Astrocyte (in vitro differentiated cells and primary cell): ENCODE results near the gene IL6. TPM values are rescaled to one million over a fixed set of nuclear protein-coding genes. Genes with fewer than 3 reads are reported as not detected.

Experiments
- DNase-seq: peaks from one replicate; pipeline ENCODE4 v3.0.0-alpha.2; 2010; ENCODE audit warnings: low read depth
- FAIRE-seq: peaks from 2 replicates; lab custom pipeline; 2011; peaks lifted over from hg19 to GRCh38; lab: Jason Lieb, UNC
- H2AFZ ChIP-seq: 2 replicates; pipeline ENCODE4 v1.6.0; 2012; ENCODE audit warnings: low read depth, low read length, inconsistent platforms
- H3K27ac ChIP-seq: 2 replicates; pipeline ENCODE4 v1.5.1; 2011; ENCODE audit warnings: low read depth, low read length, inconsistent platforms
- H3K27me3 ChIP-seq: 2 replicates; pipeline ENCODE4 v1.6.0; 2011; ENCODE audit warnings: low read length, inconsistent platforms; ENCODE audit not compliant: insufficient read depth
- H3K36me3 ChIP-seq: 2 replicates; pipeline ENCODE4 v1.5.1; 2011; ENCODE audit warnings: low read length, inconsistent platforms; ENCODE audit not compliant: insufficient read depth
- H3K4me1 ChIP-seq: 2 replicates; pipeline ENCODE4 v1.5.1; 2011; ENCODE audit warnings: low read length, inconsistent platforms; ENCODE audit not compliant: insufficient read depth
- H3K4me2 ChIP-seq: 2 replicates; pipeline ENCODE4 v1.6.0; 2012; ENCODE audit warnings: low read length, inconsistent platforms
- H3K4me3 ChIP-seq: 2 replicates; pipeline ENCODE4 v1.5.1; 2011; ENCODE audit warnings: low read depth, mild to moderate bottlenecking, low read length, inconsistent platforms; ENCODE audit not compliant: insufficient read depth
- H3K79me2 ChIP-seq: 2 replicates; pipeline ENCODE4 v1.6.0; 2012; ENCODE audit warnings: mild to moderate bottlenecking, low read length, inconsistent platforms; ENCODE audit not compliant: insufficient read depth
- H3K9ac ChIP-seq: 2 replicates; pipeline ENCODE4 v1.6.0; 2012; ENCODE audit warnings: mild to moderate bottlenecking, low read length, inconsistent platforms
- H3K9me3 ChIP-seq: 2 replicates; pipeline ENCODE4 v1.5.1; 2012; ENCODE audit warnings: low read depth, mild to moderate bottlenecking, low read length, inconsistent platforms; ENCODE audit not compliant: insufficient read depth
- H4K20me1 ChIP-seq: 2 replicates; pipeline ENCODE4 v1.6.0; 2012; ENCODE audit warnings: low read length, inconsistent platforms; ENCODE audit not compliant: insufficient read depth
- H3K27ac Mint-ChIP-seq: one replicate; pipeline ENCODE4 v1.8.0; 2021; ENCODE audit warnings: mild to moderate bottlenecking, mixed read lengths; ENCODE audit not compliant: unreplicated experiment
- H3K27me3 Mint-ChIP-seq: one replicate; pipeline ENCODE4 v1.8.0; 2021; ENCODE audit warnings: low read depth, mixed read lengths; ENCODE audit not compliant: unreplicated experiment
- H3K36me3 Mint-ChIP-seq: one replicate; pipeline ENCODE4 v1.8.0; 2021; ENCODE audit warnings: low read depth, mixed read lengths; ENCODE audit not compliant: unreplicated experiment
- H3K4me1 Mint-ChIP-seq: one replicate; pipeline ENCODE4 v1.8.0; 2021; ENCODE audit warnings: low read depth, mixed read lengths; ENCODE audit not compliant: unreplicated experiment
- H3K4me3 Mint-ChIP-seq: one replicate; pipeline ENCODE4 v1.8.0; 2021; ENCODE audit warnings: mild to moderate bottlenecking, moderate library complexity, mixed read lengths; ENCODE audit not compliant: unreplicated experiment
- H3K9me3 Mint-ChIP-seq: one replicate; pipeline ENCODE4 v1.8.0; 2021; ENCODE audit warnings: mild to moderate bottlenecking, mixed read lengths; ENCODE audit not compliant: unreplicated experiment
- EZH2 ChIP-seq: IDR thresholded peaks from 2 replicates; pipeline ENCODE4 v1.6.1; 2012; ENCODE audit warnings: mild to moderate bottlenecking, low read length, inconsistent platforms; ENCODE audit not compliant: insufficient read depth
- total RNA-seq: library from RNA; stranded (reverse); gene quantifications from 2 replicates; pipeline ENCODE4 v1.2.1, GENCODE V29; 2021
- TF ChIP-seq, protein P1 (sequence below): IDR thresholded peaks from 2 replicates; pipeline ENCODE4 v1.5.1; 2011; ENCODE audit warnings: low read depth, mild to moderate bottlenecking, inconsistent platforms, low read length, moderate library complexity; ENCODE audit not compliant: insufficient read depth

Gene IL6
- total RNA-seq, 1 donor from 2014 or later = 2.5 TPM

DNA sequence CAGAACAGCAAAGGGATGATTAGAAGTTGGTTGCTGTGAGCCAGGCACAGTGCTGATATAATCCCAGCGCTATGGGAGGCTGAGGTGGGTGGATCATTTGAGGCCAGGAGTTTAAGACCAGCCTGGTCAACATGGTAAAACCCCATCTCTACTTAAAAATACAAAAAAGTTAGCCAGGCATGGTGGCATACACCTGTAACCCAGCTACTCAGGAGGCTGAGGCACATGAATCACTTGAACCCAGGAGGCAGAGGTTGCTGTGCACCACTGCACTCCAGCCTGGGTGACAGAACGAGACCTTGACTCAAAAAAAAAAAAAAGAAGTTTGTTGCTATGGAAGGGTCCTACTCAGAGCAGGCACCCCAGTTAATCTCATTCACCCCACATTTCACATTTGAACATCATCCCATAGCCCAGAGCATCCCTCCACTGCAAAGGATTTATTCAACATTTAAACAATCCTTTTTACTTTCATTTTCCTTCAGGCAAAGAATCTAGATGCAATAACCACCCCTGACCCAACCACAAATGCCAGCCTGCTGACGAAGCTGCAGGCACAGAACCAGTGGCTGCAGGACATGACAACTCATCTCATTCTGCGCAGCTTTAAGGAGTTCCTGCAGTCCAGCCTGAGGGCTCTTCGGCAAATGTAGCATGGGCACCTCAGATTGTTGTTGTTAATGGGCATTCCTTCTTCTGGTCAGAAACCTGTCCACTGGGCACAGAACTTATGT lies 4.1 kb downstream of the IL6 start:
- no peaks in the 10 kb centered on the region for H3K9me3 ChIP-seq
- Mint-ChIP-seq H3K27ac (no peak overlapping the region), H3K9me3 (peaks cover 7% of the 10 kb centered on the region), H3K27me3 (peaks cover 4% of the 10 kb centered on the region), H3K4me1 (peaks cover 12% of the 10 kb centered on the region), H3K36me3 (peaks cover 2% of the 10 kb centered on the region), H3K4me3 (no peak overlapping the region)
- H3K27ac ChIP-seq = peak overlapping the region; percentile 50
- H3K4me2 ChIP-seq = peak overlapping the region; percentile 76
- H3K27me3 ChIP-seq = no peaks in the 10 kb centered on the region
- TF ChIP-seq, protein P1, sequence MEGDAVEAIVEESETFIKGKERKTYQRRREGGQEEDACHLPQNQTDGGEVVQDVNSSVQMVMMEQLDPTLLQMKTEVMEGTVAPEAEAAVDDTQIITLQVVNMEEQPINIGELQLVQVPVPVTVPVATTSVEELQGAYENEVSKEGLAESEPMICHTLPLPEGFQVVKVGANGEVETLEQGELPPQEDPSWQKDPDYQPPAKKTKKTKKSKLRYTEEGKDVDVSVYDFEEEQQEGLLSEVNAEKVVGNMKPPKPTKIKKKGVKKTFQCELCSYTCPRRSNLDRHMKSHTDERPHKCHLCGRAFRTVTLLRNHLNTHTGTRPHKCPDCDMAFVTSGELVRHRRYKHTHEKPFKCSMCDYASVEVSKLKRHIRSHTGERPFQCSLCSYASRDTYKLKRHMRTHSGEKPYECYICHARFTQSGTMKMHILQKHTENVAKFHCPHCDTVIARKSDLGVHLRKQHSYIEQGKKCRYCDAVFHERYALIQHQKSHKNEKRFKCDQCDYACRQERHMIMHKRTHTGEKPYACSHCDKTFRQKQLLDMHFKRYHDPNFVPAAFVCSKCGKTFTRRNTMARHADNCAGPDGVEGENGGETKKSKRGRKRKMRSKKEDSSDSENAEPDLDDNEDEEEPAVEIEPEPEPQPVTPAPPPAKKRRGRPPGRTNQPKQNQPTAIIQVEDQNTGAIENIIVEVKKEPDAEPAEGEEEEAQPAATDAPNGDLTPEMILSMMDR = no peak
- no peak for TF ChIP-seq EZH2
- peak; percentile 80 for DNase-seq
- peak overlapping the region; percentile 49 for H3K9ac ChIP-seq
- H3K4me3 ChIP-seq = peak overlapping the region; percentile 7
- peaks cover 17% of the 10 kb centered on the region for H3K36me3 ChIP-seq
- H3K4me1 ChIP-seq = peaks cover 38% of the 10 kb centered on the region
- peaks cover 22% of the 10 kb centered on the region for H3K79me2 ChIP-seq
- peak; percentile 37 for FAIRE-seq
- H4K20me1 ChIP-seq = no peaks in the 10 kb centered on the region
- no peak overlapping the region for H2AFZ ChIP-seq

DNA sequence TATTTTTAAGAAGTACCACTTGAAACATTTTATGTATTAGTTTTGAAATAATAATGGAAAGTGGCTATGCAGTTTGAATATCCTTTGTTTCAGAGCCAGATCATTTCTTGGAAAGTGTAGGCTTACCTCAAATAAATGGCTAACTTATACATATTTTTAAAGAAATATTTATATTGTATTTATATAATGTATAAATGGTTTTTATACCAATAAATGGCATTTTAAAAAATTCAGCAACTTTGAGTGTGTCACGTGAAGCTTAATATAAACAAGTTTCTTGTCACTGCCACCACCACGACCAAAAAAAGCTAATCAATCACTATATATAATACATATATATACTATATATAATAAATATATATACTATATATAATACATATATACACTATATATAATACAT lies 4.8 kb downstream of the IL6 start:
- Histone ChIP-seq H3K4me2 (no peak overlapping the region), H3K79me2 (peaks cover 22% of the 10 kb centered on the region), H3K9ac (no peak overlapping the region), H3K27ac (no peak overlapping the region), H2AFZ (no peak overlapping the region), H3K4me3 (no peak overlapping the region), H4K20me1 (no peaks in the 10 kb centered on the region), H3K4me1 (peaks cover 33% of the 10 kb centered on the region), H3K27me3 (no peaks in the 10 kb centered on the region), H3K9me3 (no peaks in the 10 kb centered on the region), H3K36me3 (peaks cover 17% of the 10 kb centered on the region)
- Mint-ChIP-seq H3K4me1 (peaks cover 7% of the 10 kb centered on the region), H3K27ac (no peak overlapping the region), H3K36me3 (peaks cover 2% of the 10 kb centered on the region), H3K27me3 (peaks cover 4% of the 10 kb centered on the region), H3K9me3 (peaks cover 8% of the 10 kb centered on the region), H3K4me3 (no peak overlapping the region)
- TF ChIP-seq, protein P1 = no peak
- TF ChIP-seq EZH2 = no peak
- FAIRE-seq (no peak), DNase-seq (no peak)

DNA sequence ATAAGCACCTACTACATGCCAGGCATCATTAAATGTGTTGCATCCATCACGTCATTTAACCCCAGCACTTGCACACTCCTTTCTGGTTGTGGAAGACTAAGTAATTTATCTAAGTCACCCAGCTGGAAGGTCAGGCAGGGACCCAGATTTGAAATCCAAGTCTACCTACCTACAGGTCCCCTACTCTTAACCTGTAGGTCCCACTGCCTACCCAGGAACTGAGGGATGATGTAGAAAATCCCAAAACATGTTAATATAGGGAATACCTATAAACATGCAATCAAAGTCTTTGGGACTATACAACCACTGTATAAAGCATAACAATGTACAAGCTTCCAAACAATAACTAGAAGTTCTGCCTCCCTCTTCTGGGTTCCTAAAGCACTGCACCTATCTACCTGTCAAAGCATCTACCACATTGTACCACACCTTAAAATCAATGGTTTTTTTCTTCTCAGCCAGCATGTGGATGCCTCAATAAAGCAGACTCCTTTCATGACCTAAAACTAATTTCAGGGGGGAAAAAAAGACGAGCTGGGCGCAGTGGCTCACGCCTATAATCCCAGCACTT lies 5.6 kb downstream of the IL6 start:
- FAIRE-seq (no peak), DNase-seq (no peak)
- H3K27me3 Mint-ChIP-seq = peaks cover 4% of the 10 kb centered on the region
- Histone ChIP-seq H3K4me1 (peaks cover 26% of the 10 kb centered on the region), H3K27me3 (no peaks in the 10 kb centered on the region), H3K4me3 (no peak overlapping the region), H3K27ac (no peak overlapping the region), H3K4me2 (no peak overlapping the region), H3K79me2 (peaks cover 17% of the 10 kb centered on the region), H4K20me1 (no peaks in the 10 kb centered on the region), H3K9ac (no peak overlapping the region), H3K9me3 (no peaks in the 10 kb centered on the region), H2AFZ (no peak overlapping the region), H3K36me3 (peaks cover 17% of the 10 kb centered on the region)
- H3K4me1 Mint-ChIP-seq = peaks cover 4% of the 10 kb centered on the region
- TF ChIP-seq, protein P1 = peak; percentile 48
- TF ChIP-seq EZH2 = no peak
- H3K9me3 Mint-ChIP-seq = peaks cover 11% of the 10 kb centered on the region
- H3K36me3 Mint-ChIP-seq = peaks cover 2% of the 10 kb centered on the region
- H3K27ac Mint-ChIP-seq = no peak overlapping the region
- no peak overlapping the region for H3K4me3 Mint-ChIP-seq
